CD8-positive, alpha-beta T cell (primary cell): ENCODE measurements around the gene ACSM5. TPM values are rescaled to one million over a fixed set of nuclear protein-coding genes. Genes with fewer than 3 reads are reported as not detected.

Experiments
- total RNA-seq, 46 experiments: library from RNA in 2 of 46; stranded (reverse) in 2 of 46; gene quantifications; one replicate each; pipeline ENCODE4 v1.2.3 and lab custom pipeline; 2021 to 2026

Gene ACSM5
- total RNA-seq, 2 experiments from 2014 or later: not detected

Other genes with a start within 250 kb of the ACSM5 start
- gene GP2, start 82.0 kb upstream of the ACSM5 start, total RNA-seq: not detected
- not detected for gene UMOD, start 56.8 kb upstream of the ACSM5 start, total RNA-seq
- not detected for gene PDILT, start 4.8 kb upstream of the ACSM5 start, total RNA-seq
- gene ACSM2A, start 42.0 kb downstream of the ACSM5 start, total RNA-seq: not detected
- not detected for gene ACSM2B, start 166.8 kb downstream of the ACSM5 start, total RNA-seq